ENCODE measurements around the gene MTMR2. TPM values are rescaled to one million over a fixed set of nuclear protein-coding genes. Genes with fewer than 3 reads are reported as not detected.

The MTMR2 gene
- total and polyA plus RNA-seq, 9 of the 15 experiments (the other 6 are each of a cell fraction or from before 2014, with no cell fraction given) = 12.6 to 35.8 (median 25.2) TPM

DNA sequence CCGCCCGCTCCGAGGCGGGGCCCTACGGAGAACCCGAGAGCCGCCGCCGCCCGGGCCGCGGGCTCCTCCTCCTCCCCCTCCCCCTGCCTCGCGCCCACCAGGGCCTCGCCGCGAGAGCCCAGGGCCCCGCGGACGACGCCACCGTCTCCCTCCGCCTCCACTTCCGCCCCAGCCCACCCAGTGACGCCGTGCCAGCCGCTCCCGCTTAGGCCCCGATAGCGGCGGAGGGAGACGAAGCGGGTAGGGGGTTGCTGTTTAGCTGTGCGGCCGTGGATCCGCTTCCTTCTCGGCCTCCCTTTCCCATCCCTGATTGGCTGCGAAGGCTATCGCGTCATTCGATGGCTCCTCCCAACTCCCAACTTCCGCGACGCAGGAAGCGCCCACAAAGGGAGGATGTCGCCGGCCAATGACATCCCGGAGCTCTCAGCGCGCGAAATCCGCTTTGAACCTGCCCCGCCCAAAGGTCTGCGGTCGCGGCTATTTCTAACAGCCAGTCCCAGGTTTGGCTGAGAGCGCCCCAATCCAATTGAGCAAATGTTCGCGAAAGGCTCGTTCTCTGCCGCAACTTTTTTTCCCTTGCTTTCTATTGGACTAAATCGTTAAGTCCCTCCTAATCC lies 134.3 kb downstream of the MTMR2 start, which contains the start of gene FAM76B (continued):
- TF ChIP-seq FOXP1 (CRISPR knock-in tag; IDR thresholded peaks at IDR 0.05) (peak; percentile 82; the same call in 1 of the 2 replicates), ZC3H8 (IDR thresholded peaks at IDR 0.05) (no peak), PRMT5 (CRISPR knock-in tag; IDR thresholded peaks at IDR 0.05) (no peak), RBM39 (optimal IDR thresholded peaks at IDR 0.05; ENCODE audit: low read depth, low read length) (no peak), GATAD2A (IDR thresholded peaks at IDR 0.05) (peak; percentile 46; the same call in 1 of the 2 replicates), CSDE1 (IDR thresholded peaks at IDR 0.05) (no peak), MCM5 (IDR thresholded peaks at IDR 0.05; ENCODE audit: low read depth) (no peak), TCFL5 (CRISPR knock-in tag; conservative IDR thresholded peaks at IDR 0.05) (no peak), CREM (IDR thresholded peaks at IDR 0.05; ENCODE audit: low read depth) (peak; percentile 97), ZKSCAN8 (CRISPR knock-in tag; IDR thresholded peaks at IDR 0.05) (no peak), IRF1 (CRISPR knock-in tag; IDR thresholded peaks at IDR 0.05; ENCODE audit: borderline replicate concordance) (no peak), ZNF212 (CRISPR knock-in tag; IDR thresholded peaks at IDR 0.05) (no peak)
- TF ChIP-seq, protein P1, sequence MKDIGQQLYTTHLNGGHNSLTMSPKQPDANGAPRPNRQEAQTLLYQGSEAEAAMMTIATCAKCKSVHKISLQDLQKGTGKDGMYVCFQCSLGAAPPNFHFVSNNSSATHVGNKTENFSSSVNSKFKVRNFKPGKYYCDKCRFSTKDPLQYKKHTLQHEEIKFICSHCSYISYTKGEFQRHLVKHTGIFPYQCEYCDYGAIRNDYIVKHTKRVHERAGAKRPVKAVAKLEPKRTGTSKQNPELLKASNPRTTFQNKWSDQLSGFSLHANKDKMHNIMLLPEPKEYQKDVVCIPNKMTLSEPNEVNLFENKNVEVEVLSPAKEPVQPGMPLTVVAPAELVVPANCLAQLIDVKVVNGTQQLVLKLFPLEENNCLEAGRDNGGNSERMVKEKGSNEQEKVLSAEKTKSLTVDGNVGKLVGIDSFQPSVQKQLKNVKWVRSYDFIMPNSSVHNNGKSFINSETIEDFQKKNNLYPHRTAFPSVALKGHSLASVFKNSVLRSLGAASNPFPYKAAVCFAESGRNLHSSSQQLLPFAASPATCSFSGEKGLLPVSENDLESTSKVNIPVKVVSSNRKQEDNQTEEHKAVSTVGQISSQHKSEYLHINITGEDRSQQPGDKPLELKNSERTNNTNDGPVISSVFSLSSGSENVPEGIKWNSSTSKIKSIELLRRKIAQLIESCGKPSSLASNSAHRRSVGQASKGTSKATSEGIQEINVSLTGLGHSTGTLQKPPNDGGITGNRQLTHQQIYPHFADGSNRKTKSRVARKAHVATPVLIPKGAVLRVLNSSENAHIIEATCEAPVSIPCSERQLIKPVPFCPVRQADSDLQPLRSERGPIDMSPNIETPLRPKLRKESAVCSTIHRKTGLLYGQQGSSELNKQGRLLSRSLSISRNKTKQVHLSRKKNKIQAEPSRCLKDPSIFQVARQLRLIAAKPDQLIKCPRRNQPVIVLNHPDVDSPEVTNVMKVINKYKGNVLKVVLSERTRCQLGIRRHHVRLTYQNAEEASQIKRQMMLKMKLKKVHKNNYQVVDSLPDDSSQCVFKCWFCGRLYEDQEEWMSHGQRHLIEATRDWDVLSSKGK (CRISPR knock-in tag; IDR thresholded peaks at IDR 0.05) = no peak
- TF ChIP-seq, protein P2, sequence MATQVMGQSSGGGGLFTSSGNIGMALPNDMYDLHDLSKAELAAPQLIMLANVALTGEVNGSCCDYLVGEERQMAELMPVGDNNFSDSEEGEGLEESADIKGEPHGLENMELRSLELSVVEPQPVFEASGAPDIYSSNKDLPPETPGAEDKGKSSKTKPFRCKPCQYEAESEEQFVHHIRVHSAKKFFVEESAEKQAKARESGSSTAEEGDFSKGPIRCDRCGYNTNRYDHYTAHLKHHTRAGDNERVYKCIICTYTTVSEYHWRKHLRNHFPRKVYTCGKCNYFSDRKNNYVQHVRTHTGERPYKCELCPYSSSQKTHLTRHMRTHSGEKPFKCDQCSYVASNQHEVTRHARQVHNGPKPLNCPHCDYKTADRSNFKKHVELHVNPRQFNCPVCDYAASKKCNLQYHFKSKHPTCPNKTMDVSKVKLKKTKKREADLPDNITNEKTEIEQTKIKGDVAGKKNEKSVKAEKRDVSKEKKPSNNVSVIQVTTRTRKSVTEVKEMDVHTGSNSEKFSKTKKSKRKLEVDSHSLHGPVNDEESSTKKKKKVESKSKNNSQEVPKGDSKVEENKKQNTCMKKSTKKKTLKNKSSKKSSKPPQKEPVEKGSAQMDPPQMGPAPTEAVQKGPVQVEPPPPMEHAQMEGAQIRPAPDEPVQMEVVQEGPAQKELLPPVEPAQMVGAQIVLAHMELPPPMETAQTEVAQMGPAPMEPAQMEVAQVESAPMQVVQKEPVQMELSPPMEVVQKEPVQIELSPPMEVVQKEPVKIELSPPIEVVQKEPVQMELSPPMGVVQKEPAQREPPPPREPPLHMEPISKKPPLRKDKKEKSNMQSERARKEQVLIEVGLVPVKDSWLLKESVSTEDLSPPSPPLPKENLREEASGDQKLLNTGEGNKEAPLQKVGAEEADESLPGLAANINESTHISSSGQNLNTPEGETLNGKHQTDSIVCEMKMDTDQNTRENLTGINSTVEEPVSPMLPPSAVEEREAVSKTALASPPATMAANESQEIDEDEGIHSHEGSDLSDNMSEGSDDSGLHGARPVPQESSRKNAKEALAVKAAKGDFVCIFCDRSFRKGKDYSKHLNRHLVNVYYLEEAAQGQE (IDR thresholded peaks at IDR 0.05; ENCODE audit: borderline replicate concordance) = peak; percentile 38
- TF ChIP-seq, protein P2 (CRISPR knock-in tag; IDR thresholded peaks at IDR 0.05; ENCODE audit: low read depth) = no peak
- TF ChIP-seq, protein P3, sequence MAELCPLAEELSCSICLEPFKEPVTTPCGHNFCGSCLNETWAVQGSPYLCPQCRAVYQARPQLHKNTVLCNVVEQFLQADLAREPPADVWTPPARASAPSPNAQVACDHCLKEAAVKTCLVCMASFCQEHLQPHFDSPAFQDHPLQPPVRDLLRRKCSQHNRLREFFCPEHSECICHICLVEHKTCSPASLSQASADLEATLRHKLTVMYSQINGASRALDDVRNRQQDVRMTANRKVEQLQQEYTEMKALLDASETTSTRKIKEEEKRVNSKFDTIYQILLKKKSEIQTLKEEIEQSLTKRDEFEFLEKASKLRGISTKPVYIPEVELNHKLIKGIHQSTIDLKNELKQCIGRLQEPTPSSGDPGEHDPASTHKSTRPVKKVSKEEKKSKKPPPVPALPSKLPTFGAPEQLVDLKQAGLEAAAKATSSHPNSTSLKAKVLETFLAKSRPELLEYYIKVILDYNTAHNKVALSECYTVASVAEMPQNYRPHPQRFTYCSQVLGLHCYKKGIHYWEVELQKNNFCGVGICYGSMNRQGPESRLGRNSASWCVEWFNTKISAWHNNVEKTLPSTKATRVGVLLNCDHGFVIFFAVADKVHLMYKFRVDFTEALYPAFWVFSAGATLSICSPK (IDR thresholded peaks at IDR 0.05; ENCODE audit: borderline replicate concordance) = no peak
